ENCODE results near the gene DGKD. TPM values are rescaled to one million over a fixed set of nuclear protein-coding genes. Genes with fewer than 3 reads are reported as not detected.

Gene DGKD
- total RNA-seq, 4 donors from 2014 or later = 67.7 to 195 (median 125) TPM

DNA sequence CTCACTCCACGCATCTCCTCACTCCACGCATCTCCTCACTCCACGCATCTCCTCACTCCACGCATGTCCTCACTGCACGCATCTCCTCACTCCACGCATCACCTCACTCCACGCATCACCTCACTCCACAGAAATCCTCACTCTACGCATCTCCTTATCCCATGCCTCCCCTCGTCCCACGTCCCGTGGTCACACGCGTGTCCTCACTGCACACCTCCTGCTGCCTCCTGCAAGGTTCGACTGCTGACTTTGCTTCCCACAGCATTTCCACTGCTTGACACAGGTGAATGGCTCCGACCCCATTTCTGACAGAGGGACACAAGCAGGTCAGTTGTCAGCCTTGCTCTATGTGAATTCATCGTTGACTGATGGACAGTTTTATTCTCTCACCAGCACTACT lies 109.3 kb downstream of the DGKD start:
- Histone ChIP-seq H3K27me3 (no peaks in the 10 kb centered on the region), H3K4me1 (no peaks in the 10 kb centered on the region), H3K4me3 (no peak overlapping the region), H3K27ac (no peak overlapping the region), H3K36me3 (peaks cover 0 to 97% (median 0%) of the 10 kb centered on the region in 3 donors), H3K9me3 (no peaks in the 10 kb centered on the region)
- peak in 1 of 3 donors; percentile 25 for DNase-seq
- TF ChIP-seq POLR2A (IDR thresholded peaks at IDR 0.05) = no peak
- TF ChIP-seq, protein P1, sequence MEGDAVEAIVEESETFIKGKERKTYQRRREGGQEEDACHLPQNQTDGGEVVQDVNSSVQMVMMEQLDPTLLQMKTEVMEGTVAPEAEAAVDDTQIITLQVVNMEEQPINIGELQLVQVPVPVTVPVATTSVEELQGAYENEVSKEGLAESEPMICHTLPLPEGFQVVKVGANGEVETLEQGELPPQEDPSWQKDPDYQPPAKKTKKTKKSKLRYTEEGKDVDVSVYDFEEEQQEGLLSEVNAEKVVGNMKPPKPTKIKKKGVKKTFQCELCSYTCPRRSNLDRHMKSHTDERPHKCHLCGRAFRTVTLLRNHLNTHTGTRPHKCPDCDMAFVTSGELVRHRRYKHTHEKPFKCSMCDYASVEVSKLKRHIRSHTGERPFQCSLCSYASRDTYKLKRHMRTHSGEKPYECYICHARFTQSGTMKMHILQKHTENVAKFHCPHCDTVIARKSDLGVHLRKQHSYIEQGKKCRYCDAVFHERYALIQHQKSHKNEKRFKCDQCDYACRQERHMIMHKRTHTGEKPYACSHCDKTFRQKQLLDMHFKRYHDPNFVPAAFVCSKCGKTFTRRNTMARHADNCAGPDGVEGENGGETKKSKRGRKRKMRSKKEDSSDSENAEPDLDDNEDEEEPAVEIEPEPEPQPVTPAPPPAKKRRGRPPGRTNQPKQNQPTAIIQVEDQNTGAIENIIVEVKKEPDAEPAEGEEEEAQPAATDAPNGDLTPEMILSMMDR (IDR thresholded peaks at IDR 0.05) = no peak

DNA sequence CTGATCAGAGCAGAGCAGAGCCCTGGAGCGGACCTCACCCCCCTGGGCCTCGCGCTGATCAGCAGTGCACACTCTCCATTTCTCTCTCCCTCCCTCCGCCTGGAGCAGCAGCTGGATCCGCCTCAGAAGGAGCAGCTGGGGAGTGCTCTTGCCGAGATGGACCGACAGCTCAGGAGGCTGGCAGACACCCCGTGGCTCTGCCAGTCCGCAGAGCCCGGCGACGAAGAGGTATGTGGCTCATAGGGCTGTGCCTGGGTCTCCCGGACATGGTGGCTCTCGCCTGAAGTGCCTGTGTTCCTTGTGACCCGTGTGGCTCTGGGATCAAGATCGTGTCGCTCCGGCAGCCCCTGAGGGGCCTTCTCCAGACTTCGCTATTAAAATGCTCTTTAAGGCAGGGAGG lies 109.8 kb downstream of the DGKD start:
- Histone ChIP-seq H3K27ac (no peak overlapping the region), H3K4me3 (no peak overlapping the region), H3K27me3 (no peaks in the 10 kb centered on the region), H3K36me3 (peaks cover 0 to 97% (median 0%) of the 10 kb centered on the region in 3 donors), H3K9me3 (no peaks in the 10 kb centered on the region), H3K4me1 (peaks cover 0 to under 1% (median 0%) of the 10 kb centered on the region in 4 donors)
- TF ChIP-seq POLR2A (IDR thresholded peaks at IDR 0.05) = no peak
- TF ChIP-seq, protein P1 (IDR thresholded peaks at IDR 0.05) = no peak
- DNase-seq = peak in 1 of 3 donors; percentile 37

DNA sequence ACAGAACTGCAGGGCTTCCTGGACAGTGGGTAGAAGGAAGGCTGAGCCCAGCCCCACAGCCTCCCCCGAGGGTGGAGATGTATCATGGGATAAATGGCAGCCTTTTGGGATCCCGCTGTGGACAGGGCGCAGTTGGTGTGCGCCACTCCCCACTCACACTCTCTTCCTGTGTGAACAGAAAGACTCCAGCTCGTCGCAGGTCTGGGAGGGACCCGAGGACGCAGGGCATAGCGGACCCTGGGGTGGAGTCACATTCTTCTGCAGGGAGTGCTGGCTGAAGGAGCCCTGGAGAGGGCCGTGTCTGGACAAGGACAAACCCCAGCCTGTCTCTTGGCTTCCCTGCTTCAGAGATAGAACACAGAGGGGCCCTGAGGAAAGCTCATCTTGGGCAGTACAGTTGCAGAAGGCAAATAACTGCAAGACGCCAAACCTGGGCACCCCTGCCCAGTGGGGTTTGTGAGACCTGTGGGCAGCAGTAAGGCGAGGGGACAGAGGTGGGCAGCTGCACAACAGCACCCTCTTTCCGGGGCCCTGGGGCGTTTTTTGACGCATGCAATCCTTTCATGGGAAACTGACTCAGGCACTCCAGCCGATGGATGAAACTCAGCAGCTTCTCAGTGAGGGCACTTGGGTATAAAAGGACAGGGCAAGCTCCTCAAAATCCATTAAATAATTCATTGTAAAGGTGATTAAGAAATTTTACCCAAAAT lies 110.4 kb downstream of the DGKD start:
- Histone ChIP-seq H3K36me3 (peaks cover 0 to 97% (median 0%) of the 10 kb centered on the region in 3 donors), H3K27ac (no peak overlapping the region), H3K4me3 (no peak overlapping the region), H3K4me1 (peaks cover 0 to 5% (median 0%) of the 10 kb centered on the region in 4 donors), H3K9me3 (no peaks in the 10 kb centered on the region), H3K27me3 (no peaks in the 10 kb centered on the region)
- TF ChIP-seq, protein P1 (IDR thresholded peaks at IDR 0.05) = no peak
- TF ChIP-seq POLR2A (IDR thresholded peaks at IDR 0.05) = no peak
- peak in 1 of 3 donors; percentile 24 for DNase-seq

DNA sequence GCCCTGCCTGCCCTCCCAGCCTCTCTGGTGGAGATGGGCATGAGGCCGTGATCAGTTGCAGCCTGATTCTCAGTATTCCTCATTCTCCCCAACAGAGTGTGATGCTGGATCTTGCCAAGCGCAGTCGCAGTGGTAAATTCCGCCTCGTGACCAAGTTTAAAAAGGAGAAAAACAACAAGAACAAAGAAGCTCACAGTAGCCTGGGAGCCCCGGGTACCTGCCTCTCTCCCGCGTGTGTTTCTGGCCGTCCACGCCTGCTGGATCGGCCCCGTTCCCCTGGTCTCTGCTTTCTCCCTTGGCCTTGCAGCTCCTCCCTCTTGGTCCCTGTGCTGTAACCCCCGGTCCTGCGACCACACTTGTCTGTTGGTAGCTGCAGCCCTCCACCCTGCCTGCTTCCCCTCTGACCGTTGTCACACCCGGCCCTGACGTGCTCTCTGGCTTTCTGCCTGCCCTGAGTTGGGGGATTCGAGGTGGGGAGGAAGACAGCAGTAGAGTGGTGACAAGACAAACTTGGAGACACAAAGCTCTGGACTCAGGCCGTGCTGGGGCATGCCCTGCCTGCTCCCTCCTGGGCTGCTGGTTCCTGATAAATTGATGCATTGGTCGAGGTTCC lies 112.8 kb downstream of the DGKD start:
- Histone ChIP-seq H3K9me3 (no peaks in the 10 kb centered on the region), H3K27me3 (no peaks in the 10 kb centered on the region), H3K36me3 (peaks cover 0 to 92% (median 0%) of the 10 kb centered on the region in 3 donors), H3K27ac (no peak overlapping the region), H3K4me3 (no peak overlapping the region), H3K4me1 (peaks cover 0 to 5% (median 0%) of the 10 kb centered on the region in 4 donors)
- TF ChIP-seq POLR2A (IDR thresholded peaks at IDR 0.05) = no peak
- TF ChIP-seq, protein P1 (IDR thresholded peaks at IDR 0.05) = no peak
- peak in 2 of 3 donors; percentile 31 to 39 for DNase-seq

DNA sequence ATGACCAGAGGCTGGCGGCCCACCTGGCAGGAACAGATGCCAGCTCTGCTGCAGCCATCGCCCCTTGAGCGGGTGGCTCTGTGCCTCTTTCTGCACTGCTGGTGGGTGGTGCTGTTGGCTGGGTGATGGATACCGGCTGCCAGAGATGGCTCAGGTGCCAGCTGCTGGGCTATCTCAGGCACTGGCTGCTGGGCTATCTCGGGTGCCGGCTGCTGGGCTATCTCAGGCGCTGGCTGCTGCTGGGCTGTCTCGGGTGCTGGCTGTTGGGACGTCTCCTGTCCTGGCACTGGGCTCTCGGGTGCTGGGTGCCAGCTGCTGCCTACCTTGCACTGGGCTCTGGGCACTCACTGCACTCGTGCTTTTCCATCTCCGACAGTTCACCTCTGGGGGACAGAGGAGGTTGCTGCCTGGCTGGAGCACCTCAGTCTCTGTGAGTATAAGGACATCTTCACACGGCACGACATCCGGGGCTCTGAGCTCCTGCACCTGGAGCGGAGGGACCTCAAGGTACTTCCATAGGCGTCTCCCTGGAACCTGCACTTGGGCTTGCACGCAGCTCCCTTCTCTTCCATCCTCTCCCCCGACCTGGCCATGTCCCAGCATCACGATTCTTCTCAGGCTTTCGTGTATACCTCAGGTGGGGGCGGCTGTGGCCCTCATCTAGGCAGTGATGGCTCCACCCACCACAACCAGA lies 113.9 kb downstream of the DGKD start:
- TF ChIP-seq, protein P1 (IDR thresholded peaks at IDR 0.05) = no peak
- no peak for TF ChIP-seq POLR2A (IDR thresholded peaks at IDR 0.05)
- no peaks in the 10 kb centered on the region for H3K9me3 ChIP-seq
- no peak overlapping the region for H3K4me3 ChIP-seq
- DNase-seq = peak in 2 of 3 donors; percentile 40
- no peak overlapping the region for H3K27ac ChIP-seq
- peaks cover 0 to 5% (median 0%) of the 10 kb centered on the region in 4 donors for H3K4me1 ChIP-seq
- no peaks in the 10 kb centered on the region for H3K27me3 ChIP-seq
- peaks cover 0 to 90% (median 0%) of the 10 kb centered on the region in 3 donors for H3K36me3 ChIP-seq

Measured in Peyer's patch (tissue), 4 donors.